ENCODE data around the gene ADCY10.

DNA sequence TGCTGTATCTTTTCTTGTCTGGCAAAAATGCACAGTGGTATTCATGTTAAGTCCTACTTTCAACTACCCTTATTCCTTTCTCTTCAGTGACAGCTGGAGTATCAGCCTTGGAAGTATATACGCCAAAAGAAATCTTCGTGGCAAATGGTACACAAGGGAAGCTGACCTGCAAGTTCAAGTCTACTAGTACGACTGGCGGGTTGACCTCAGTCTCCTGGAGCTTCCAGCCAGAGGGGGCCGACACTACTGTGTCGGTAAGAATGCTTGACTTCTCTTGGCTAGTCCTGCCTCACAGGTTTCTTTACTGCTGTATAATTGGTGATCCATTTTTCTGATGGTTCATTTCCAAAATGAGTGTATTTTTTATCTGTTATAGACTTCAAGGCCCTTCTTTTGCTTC, 148.4 kb downstream of the ADCY10 start:
- TF ChIP-seq CTCF (IDR thresholded peaks at IDR 0.05), result no peak
- TF ChIP-seq EZH2 (IDR thresholded peaks at IDR 0.05), result no peak
